ENCODE results near the gene PPM1F. TPM values are rescaled to one million over a fixed set of nuclear protein-coding genes. Genes with fewer than 3 reads are reported as not detected.

The PPM1F gene
- polyA plus RNA-seq, 1 donor (not counting 4 experiments of a cell fraction or from before 2014, with no cell fraction given): 18.2 TPM

GRCh38 chr22:21918466-21919185 is 34.0 kb downstream of the PPM1F start:
- Histone ChIP-seq H3K27me3 (ENCODE audit: control insufficient read depth, extremely low read depth, insufficient read depth, low read length) (no peaks in the 10 kb centered on the region), H3K36me3 (ENCODE audit: control insufficient read depth in 2 of 2, extremely low read depth in 1 of 2, insufficient read depth in 2 of 2, low read length in 2 of 2) (peaks cover 2 to 7% of the 10 kb centered on the region in 2 experiments), H3K4me2 (ENCODE audit: control insufficient read depth, extremely low read depth, insufficient read depth, low read depth, low read length) (no peak overlapping the region), H3K27ac (ENCODE audit: control insufficient read depth, insufficient read depth, low read length) (no peak overlapping the region), H3K79me2 (ENCODE audit: control insufficient read depth, insufficient read depth, low read length) (no peaks in the 10 kb centered on the region), H3K4me3 (ENCODE audit: control insufficient read depth in 2 of 3, extremely low read depth in 1 of 3, insufficient read depth in 2 of 3, low read depth in 1 of 3, low read length in 3 of 3) (no peak overlapping the region), H3K9me3 (ENCODE audit: control insufficient read depth, low read depth, low read length) (no peaks in the 10 kb centered on the region), H3K9ac (ENCODE audit: control insufficient read depth, extremely low read depth, insufficient read depth, low read length) (no peak overlapping the region), H3K4me1 (ENCODE audit: control insufficient read depth, extremely low read depth, insufficient read depth, low read length) (no peaks in the 10 kb centered on the region), H4K20me1 (ENCODE audit: control insufficient read depth, extremely low read depth, insufficient read depth, low read length) (no peaks in the 10 kb centered on the region), H2AFZ (ENCODE audit: control insufficient read depth, low read length) (no peak overlapping the region), H3K9me1 (ENCODE audit: control insufficient read depth, extremely low read depth, insufficient read depth, low read length) (no peaks in the 10 kb centered on the region)
- dilution Hi-C loops (cut with MboI; ENCODE audit: extremely low pct_ligation_motif_present, low sequenced_read_pairs): no loop called here
- no peak for TF ChIP-seq EZH2 (IDR thresholded peaks at IDR 0.05; ENCODE audit: low read length)
- TF ChIP-seq CTCF (optimal IDR thresholded peaks at IDR 0.05 in 1 of 3, IDR thresholded peaks at IDR 0.05 in 1 of 3, conservative IDR thresholded peaks at IDR 0.05 in 1 of 3; ENCODE audit: extremely low read depth in 1 of 3, insufficient read depth in 2 of 3, low read length in 3 of 3): no peak
- no peak for FAIRE-seq
- no peak for DNase-seq (ENCODE audit: low read depth, low spot score)

- TF ChIP-seq EZH2 (IDR thresholded peaks at IDR 0.05; ENCODE audit: low read length): no peak
- TF ChIP-seq CTCF (optimal IDR thresholded peaks at IDR 0.05 in 1 of 3, IDR thresholded peaks at IDR 0.05 in 1 of 3, conservative IDR thresholded peaks at IDR 0.05 in 1 of 3; ENCODE audit: extremely low read depth in 1 of 3, insufficient read depth in 2 of 3, low read length in 3 of 3): no peak
- Histone ChIP-seq H3K9ac (ENCODE audit: control insufficient read depth, extremely low read depth, insufficient read depth, low read length) (no peak overlapping the region), H3K4me2 (ENCODE audit: control insufficient read depth, extremely low read depth, insufficient read depth, low read depth, low read length) (no peak overlapping the region), H3K9me1 (ENCODE audit: control insufficient read depth, extremely low read depth, insufficient read depth, low read length) (no peaks in the 10 kb centered on the region), H3K27me3 (ENCODE audit: control insufficient read depth, extremely low read depth, insufficient read depth, low read length) (no peaks in the 10 kb centered on the region), H3K9me3 (ENCODE audit: control insufficient read depth, low read depth, low read length) (no peaks in the 10 kb centered on the region), H2AFZ (ENCODE audit: control insufficient read depth, low read length) (no peak overlapping the region), H3K4me3 (ENCODE audit: control insufficient read depth in 2 of 3, extremely low read depth in 1 of 3, insufficient read depth in 2 of 3, low read depth in 1 of 3, low read length in 3 of 3) (no peak overlapping the region), H3K79me2 (ENCODE audit: control insufficient read depth, insufficient read depth, low read length) (no peaks in the 10 kb centered on the region), H3K36me3 (ENCODE audit: control insufficient read depth in 2 of 2, extremely low read depth in 1 of 2, insufficient read depth in 2 of 2, low read length in 2 of 2) (peaks cover 2 to 6% of the 10 kb centered on the region in 2 experiments), H3K27ac (ENCODE audit: control insufficient read depth, insufficient read depth, low read length) (no peak overlapping the region), H4K20me1 (ENCODE audit: control insufficient read depth, extremely low read depth, insufficient read depth, low read length) (no peaks in the 10 kb centered on the region), H3K4me1 (ENCODE audit: control insufficient read depth, extremely low read depth, insufficient read depth, low read length) (no peaks in the 10 kb centered on the region)
- dilution Hi-C loops (cut with MboI; ENCODE audit: extremely low pct_ligation_motif_present, low sequenced_read_pairs): no loop called here
- FAIRE-seq (no peak), DNase-seq (ENCODE audit: low read depth, low spot score) (no peak)
These were observed 34.7 kb downstream of the PPM1F start for GRCh38 chr22:21917959-21918261.

All from keratinocyte (primary cell).